K562 (cell line): ENCODE data around the gene DACT3. TPM values are rescaled to one million over a fixed set of nuclear protein-coding genes. Genes with fewer than 3 reads are reported as not detected.

Source experiments
- ATAC-seq: fragments of 200-7000 bp; cut with Tn5 transposase; 3 replicates; pipeline ENCODE4 v1.9.1; 2020; ENCODE audit warnings: moderate library complexity
- BruUV-seq: library from RNA; stranded (reverse); fragments of 400-500 nt; replicated peaks from 2 replicates; lab custom pipeline; 2021; lab: Mats Ljungman, UMichigan
- CTCF ChIA-PET: fragments of 300-600 bp; formaldehyde crosslinking; extraction: SDS; loops from one replicate; lab custom pipeline; 2021; ENCODE audit warnings: low intra/inter-chr PET ratio; lab: Yijun Ruan, JAX
- POLR2A ChIA-PET: fragments of 300-600, 350-650 bp; sonication (Branson Sonifier 250); formaldehyde crosslinking; extraction: SDS; loops from one replicate; lab custom pipeline; 2021; ENCODE audit warnings: antibody characterized with exemption, inconsistent platforms; lab: Yijun Ruan, JAX
- DNase-seq, 4 experiments: peaks; one replicate each; pipeline versions ENCODE4 v3.0.0 to v3.0.0-alpha.2; 2011 to 2018; ENCODE audit warnings: low spot score in 3 of 4, mixed read lengths in 3 of 4; ENCODE audit errors: extremely low read depth in 1 of 4
- FAIRE-seq: peaks from 2 replicates; lab custom pipeline; 2011; peaks lifted over from hg19 to GRCh38; lab: Jason Lieb, UNC
- H2AFZ ChIP-seq: 2 replicates; pipeline ENCODE4 v1.6.0; 2011; ENCODE audit warnings: low read depth, low read length, control low read depth, inconsistent platforms
- H3K27ac ChIP-seq: fragments of 200-600 bp; 3 replicates; pipeline ENCODE4 v1.8.0; 2011; ENCODE audit warnings: low read depth, mild to moderate bottlenecking, control low read depth, inconsistent platforms, low read length, moderate library complexity, mixed read lengths; ENCODE audit errors: extremely low read depth
- H3K27me3 ChIP-seq, 2 experiments: fragments of 300-600 bp in 1 of 2; 2 replicates in 1 of 2; 3 replicates in 1 of 2; pipeline versions ENCODE4 v1.6.0 to v1.8.0; 2011; ENCODE audit warnings: inconsistent platforms in 2 of 2, low read length in 2 of 2, mild to moderate bottlenecking in 1 of 2, mixed read lengths in 1 of 2, moderate library complexity in 1 of 2; ENCODE audit not compliant: control insufficient read depth in 2 of 2, insufficient read depth in 2 of 2
- H3K36me3 ChIP-seq: fragments of 300-600 bp; 3 replicates; pipeline ENCODE4 v1.8.0; 2011; ENCODE audit warnings: mild to moderate bottlenecking, low read length, inconsistent platforms; ENCODE audit not compliant: control insufficient read depth, insufficient read depth
- H3K4me1 ChIP-seq, 2 experiments: fragments of 200-600 bp in 1 of 2; replicated peaks in 1 of 2; 2 replicates in 1 of 2; 3 replicates in 1 of 2; pipeline versions ENCODE4 v1.5.1 to v1.8.0; 2011; ENCODE audit warnings: inconsistent platforms in 2 of 2, low read length in 2 of 2, mild to moderate bottlenecking in 1 of 2, mixed read lengths in 1 of 2, moderate library complexity in 1 of 2; ENCODE audit not compliant: control insufficient read depth in 2 of 2, insufficient read depth in 2 of 2
- H3K4me2 ChIP-seq: 2 replicates; pipeline ENCODE4 v1.6.1; 2011; ENCODE audit warnings: low read length, control low read depth, inconsistent platforms, mixed read lengths; ENCODE audit not compliant: insufficient read depth
- H3K4me3 ChIP-seq: fragments of 200-600 bp; sonication (generic), shearing (Covaris generic); 2 replicates; pipeline ENCODE4 v1.5.1; 2016; ENCODE audit warnings: control low read depth, inconsistent platforms
- H3K79me2 ChIP-seq: fragments of 200-600 bp; 3 replicates; pipeline ENCODE4 v1.8.0; 2011; ENCODE audit warnings: low read length, inconsistent platforms; ENCODE audit not compliant: control insufficient read depth, insufficient read depth
- H3K9ac ChIP-seq, 2 experiments: 2 replicates each; pipeline versions ENCODE4 v1.6.0 to v1.6.1; 2011; ENCODE audit warnings: low read depth in 2 of 2, low read length in 2 of 2, control low read depth in 1 of 2, inconsistent platforms in 1 of 2, mild to moderate bottlenecking in 1 of 2, mixed read lengths in 1 of 2; ENCODE audit not compliant: insufficient read depth in 1 of 2
- H3K9me1 ChIP-seq: one replicate; pipeline ENCODE4 v1.6.0; 2011; ENCODE audit warnings: inconsistent platforms, mild to moderate bottlenecking, low read length, moderate library complexity; ENCODE audit not compliant: control insufficient read depth, insufficient read depth
- H3K9me3 ChIP-seq: replicated peaks from 2 replicates; pipeline ENCODE4 v1.5.1; 2011; ENCODE audit warnings: low read depth, low read length, inconsistent platforms; ENCODE audit not compliant: control insufficient read depth, insufficient read depth
- H4K20me1 ChIP-seq: replicated peaks from 2 replicates; pipeline ENCODE4 v1.6.1; 2011; ENCODE audit warnings: low read length, inconsistent platforms, mixed read lengths; ENCODE audit not compliant: control insufficient read depth, insufficient read depth
- KHSRP ChIP-seq: fragments of 450-650 bp; IDR thresholded peaks from 2 replicates; pipeline ENCODE4 v1.6.1; 2017
- KLF1 ChIP-seq: fragments of 450-650 bp; IDR thresholded peaks from 2 replicates; pipeline ENCODE4 v1.6.1; 2016; ENCODE audit warnings: missing genetic modification characterization, missing compliant biosample characterization
- POLR2G ChIP-seq: fragments of 200-400 bp; formaldehyde crosslinking; IDR thresholded peaks from 2 replicates; pipeline ENCODE4 v1.6.1; 2017; ENCODE audit warnings: low read depth, mild to moderate bottlenecking, antibody characterized with exemption, low read length, moderate library complexity
- SUPT5H ChIP-seq: fragments of 450-650 bp; IDR thresholded peaks from 2 replicates; pipeline ENCODE4 v1.6.1; 2016
- ZNF263 ChIP-seq: sonication (generic); formaldehyde crosslinking; IDR thresholded peaks from 2 replicates; pipeline ENCODE4 v1.8.0; 2022; ENCODE audit warnings: mild to moderate bottlenecking, missing genetic modification reagents, borderline replicate concordance
- WGBS: fragments of 100-300 bp; shearing (Covaris generic); methylation state at CpG from one replicate; pipeline ENCODE4 v1.1.6; 2016; ENCODE audit warnings: low coverage, mixed read lengths; ENCODE audit not compliant: insufficient coverage; ENCODE audit errors: missing lambda C conversion rate; 5-methylcytosine and 5-hydroxymethylcytosine counted together
- in situ Hi-C: fragments of 300-500 bp; cut with MboI; formaldehyde crosslinking; loops from 4 replicates; pipeline ENCODE4 v1.15.0; 2018; ENCODE audit warnings: inconsistent platforms, mixed read lengths
- intact Hi-C: fragments of 100-400 bp; cut with micrococcal nuclease; formaldehyde crosslinking; loops from 2 replicates; pipeline ENCODE4 v1.14.2; 2022
- polyA plus RNA-seq, 8 experiments: library from polyadenylated mRNA; depleted of rRNA in 4 of 8; stranded (reverse) in 5 of 8; unstranded in 3 of 8; fragments of >200 nt; fragmentation: Nextera tagmentation in 2 of 8; fragmentation: Illumina TruSeq in 1 of 8; extraction: Ambion mirVana in 2 of 8; extraction: Trizol in 1 of 8; gene quantifications; 2 replicates each; pipeline versions ENCODE4 v1.2.1 to v1.2.3, GENCODE V29; 2011 to 2014; ENCODE audit warnings: inconsistent platforms in 1 of 8, missing spikeins in 1 of 8
- total RNA-seq, 7 experiments: library from RNA; depleted of rRNA in 6 of 7; stranded (reverse); fragments of >200 nt in 6 of 7; fragmentation: Illumina TruSeq in 2 of 7; extraction: Trizol in 2 of 7; gene quantifications; 2 replicates each; pipeline versions ENCODE4 v1.2.1 to v1.2.3, GENCODE V29; 2011 to 2021; ENCODE audit warnings: low replicate concordance in 1 of 7

The DACT3 gene
- total and polyA plus RNA-seq, 9 of the 15 experiments (the other 6 are each of a cell fraction or from before 2014, with no cell fraction given), result 0.67 to 6.5 (median 3.5) TPM

DNA sequence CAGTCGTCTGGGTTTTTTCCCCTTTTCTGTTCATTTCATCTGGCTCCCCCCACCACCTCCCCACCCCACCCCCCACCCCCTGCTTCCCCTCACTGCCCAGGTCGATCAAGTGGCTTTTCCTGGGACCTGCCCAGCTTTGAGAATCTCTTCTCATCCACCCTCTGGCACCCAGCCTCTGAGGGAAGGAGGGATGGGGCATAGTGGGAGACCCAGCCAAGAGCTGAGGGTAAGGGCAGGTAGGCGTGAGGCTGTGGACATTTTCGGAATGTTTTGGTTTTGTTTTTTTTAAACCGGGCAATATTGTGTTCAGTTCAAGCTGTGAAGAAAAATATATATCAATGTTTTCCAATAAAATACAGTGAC, 50.6 kb downstream of the DACT3 start:
- Histone ChIP-seq H2AFZ (no peak overlapping the region), H3K4me2 (no peak overlapping the region), H3K27me3 (no peaks in the 10 kb centered on the region), H3K79me2 (peaks cover 7% of the 10 kb centered on the region; the same call in 2 of the 3 replicates), H3K9me3 (no peaks in the 10 kb centered on the region), H4K20me1 (peaks cover 18% of the 10 kb centered on the region; the same call in 1 of the 2 replicates), H3K27ac (no peak overlapping the region), H3K4me1 (peaks cover 0 to 15% of the 10 kb centered on the region in 2 experiments; a peak in 1 of 5 replicates), H3K9me1 (no peaks in the 10 kb centered on the region), H3K9ac (no peak overlapping the region), H3K36me3 (peaks cover 53% of the 10 kb centered on the region; the same call in 2 of the 3 replicates), H3K4me3 (no peak overlapping the region)
- TF ChIP-seq KLF1 (tag), result no peak
- TF ChIP-seq KHSRP, result no peak
- ATAC-seq, result no peak
- BruUV-seq, result no TSS peak
- in situ Hi-C loops, result loop anchor here (5.0 kb wide), 1 partner anchor 52 kb away; the partner anchor contains the start of gene DACT3
- ChIA-PET POLR2A (interaction anchor here (0.6 to 2.9 kb wide), 4 partner anchors 8 to 62 kb away, joined by 3 to 10 read pairs (median 6); partner anchors contain the start of gene DACT3), CTCF (no interaction called here)
- FAIRE-seq, result no peak
- 76% methylated on average over 3 of the region's 5 CpGs for WGBS
- peak in 1 of 4 experiments; percentile 10 for DNase-seq
- intact Hi-C loops, result no loop called here

DNA sequence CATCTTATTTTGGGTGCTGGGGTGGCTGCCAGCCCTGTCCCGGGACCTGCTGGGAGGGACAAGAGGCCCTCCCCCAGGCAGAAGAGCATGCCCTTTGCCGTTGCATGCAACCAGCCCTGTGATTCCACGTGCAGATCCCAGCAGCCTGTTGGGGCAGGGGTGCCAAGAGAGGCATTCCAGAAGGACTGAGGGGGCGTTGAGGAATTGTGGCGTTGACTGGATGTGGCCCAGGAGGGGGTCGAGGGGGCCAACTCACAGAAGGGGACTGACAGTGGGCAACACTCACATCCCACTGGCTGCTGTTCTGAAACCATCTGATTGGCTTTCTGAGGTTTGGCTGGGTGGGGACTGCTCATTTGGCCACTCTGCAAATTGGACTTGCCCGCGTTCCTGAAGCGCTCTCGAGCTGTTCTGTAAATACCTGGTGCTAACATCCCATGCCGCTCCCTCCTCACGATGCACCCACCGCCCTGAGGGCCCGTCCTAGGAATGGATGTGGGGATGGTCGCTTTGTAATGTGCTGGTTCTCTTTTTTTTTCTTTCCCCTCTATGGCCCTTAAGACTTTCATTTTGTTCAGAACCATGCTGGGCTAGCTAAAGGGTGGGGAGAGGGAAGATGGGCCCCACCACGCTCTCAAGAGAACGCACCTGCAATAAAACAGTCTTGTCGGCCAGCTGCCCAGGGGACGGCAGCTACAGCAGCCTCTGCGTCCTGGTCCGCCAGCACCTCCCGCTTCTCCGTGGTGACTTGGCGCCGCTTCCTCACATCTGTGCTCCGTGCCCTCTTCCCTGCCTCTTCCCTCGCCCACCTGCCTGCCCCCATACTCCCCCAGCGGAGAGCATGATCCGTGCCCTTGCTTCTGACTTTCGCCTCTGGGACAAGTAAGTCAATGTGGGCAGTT, 51.2 kb downstream of the DACT3 start:
- WGBS, result 90% methylated on average over 22 of the region's 30 CpGs
- intact Hi-C loops, result no loop called here
- Histone ChIP-seq H3K4me3 (no peak overlapping the region), H3K9me1 (no peaks in the 10 kb centered on the region), H3K27ac (no peak overlapping the region), H2AFZ (no peak overlapping the region), H4K20me1 (peaks cover 20% of the 10 kb centered on the region; the same call in 1 of the 2 replicates), H3K27me3 (no peaks in the 10 kb centered on the region), H3K4me1 (peaks cover 0 to 20% of the 10 kb centered on the region in 2 experiments; a peak in 1 of 5 replicates), H3K36me3 (peaks cover 59% of the 10 kb centered on the region; the same call in 2 of the 3 replicates)
- POLR2A ChIA-PET, result interaction anchor here (0.6 to 2.9 kb wide), 4 partner anchors 9 to 63 kb away, joined by 3 to 10 read pairs (median 6); partner anchors contain the start of gene DACT3
- peak in 1 of 4 experiments; percentile 9 for DNase-seq
- TF ChIP-seq SUPT5H, result peak; percentile 26; the same call in 1 of the 2 replicates
- TF ChIP-seq ZNF263 (CRISPR knock-in tag), result no peak
- TF ChIP-seq POLR2G, result peak; percentile 31
- TF ChIP-seq, all 486 proteins: peak for 2
- FAIRE-seq (no peak), ATAC-seq (no peak)
- Histone ChIP-seq H3K79me2 (peaks cover 13% of the 10 kb centered on the region; the same call in 2 of the 3 replicates), H3K9ac (no peak overlapping the region), H3K4me2 (no peak overlapping the region), H3K9me3 (no peaks in the 10 kb centered on the region)
- CTCF ChIA-PET, result no interaction called here
- in situ Hi-C loops, result loop anchor here (5.0 kb wide), 1 partner anchor 53 kb away; the partner anchor contains the start of gene DACT3
- BruUV-seq, result TSS peak; percentile 69
